OCI-M1 (cell line): ENCODE data around the gene OLIG3.
A peak's percentile ranks its signal among the peaks of the same experiment; 100 is the strongest.

Experiments used
- DNase-seq: peaks from one replicate; lab custom pipeline; 2025; lab: John Stamatoyannopoulos, UW

Gene OLIG3

GRCh38 chr6:137495703-137496336 is 1.6 kb upstream of the OLIG3 start:
- DNase-seq, result no peak

GRCh38 chr6:137494988-137495702 is 951 bp upstream of the OLIG3 start:
- no peak for DNase-seq

- no peak for DNase-seq
Measured at GRCh38 chr6:137493218-137494038, 766 bp downstream of the OLIG3 start.

GRCh38 chr6:137492289-137493217 is 1.6 kb downstream of the OLIG3 start:
- DNase-seq, result no peak

GRCh38 chr6:137491478-137491877 is 2.7 kb downstream of the OLIG3 start:
- no peak for DNase-seq

GRCh38 chr6:137490961-137491360 is 3.2 kb downstream of the OLIG3 start:
- DNase-seq, result no peak

GRCh38 chr6:137490006-137490905 is 3.9 kb downstream of the OLIG3 start:
- DNase-seq, result no peak

- DNase-seq, result no peak
Measured at GRCh38 chr6:137489046-137490005, 4.9 kb downstream of the OLIG3 start.

- DNase-seq, result no peak
Measured at GRCh38 chr6:137488150-137489045, 5.8 kb downstream of the OLIG3 start.

- DNase-seq, result no peak
Measured at GRCh38 chr6:137487869-137488149, 6.4 kb downstream of the OLIG3 start.

GRCh38 chr6:137487181-137487868 is 6.9 kb downstream of the OLIG3 start:
- DNase-seq, result no peak

GRCh38 chr6:137486416-137486815 is 7.8 kb downstream of the OLIG3 start:
- DNase-seq, result no peak

GRCh38 chr6:137480431-137480830 is 13.8 kb downstream of the OLIG3 start:
- no peak for DNase-seq

GRCh38 chr6:137475103-137475502 is 19.1 kb downstream of the OLIG3 start:
- DNase-seq, result peak; percentile 8

- no peak for DNase-seq
Measured at GRCh38 chr6:137473598-137473997, 20.6 kb downstream of the OLIG3 start.

GRCh38 chr6:137472641-137473137 is 21.5 kb downstream of the OLIG3 start:
- DNase-seq, result no peak

GRCh38 chr6:137471986-137472385 is 22.2 kb downstream of the OLIG3 start:
- peak; percentile 9 for DNase-seq

GRCh38 chr6:137471497-137471896 is 22.7 kb downstream of the OLIG3 start:
- DNase-seq, result no peak
